Keratinocyte (primary cell): ENCODE data around the gene RFC5.

Source experiments
- CTCF ChIP-seq, 3 experiments: IDR thresholded peaks in 1 of 3; conservative IDR thresholded peaks in 1 of 3; optimal IDR thresholded peaks in 1 of 3; 2 replicates in 2 of 3; 3 replicates in 1 of 3; pipeline versions ENCODE3 to v1.5.1; 2011; ENCODE audit warnings: low read length in 3 of 3, mild to moderate bottlenecking in 3 of 3, moderate library complexity in 2 of 3, control low read depth in 1 of 3, inconsistent platforms in 1 of 3; ENCODE audit not compliant: insufficient read depth in 2 of 3; ENCODE audit errors: extremely low read depth in 1 of 3
- EZH2 ChIP-seq: IDR thresholded peaks from one replicate; pipeline ENCODE4 v1.6.1; 2012; ENCODE audit warnings: inconsistent platforms, mild to moderate bottlenecking, low read length, moderate library complexity

GRCh38 chr12:117967043-117967442, 49.5 kb upstream of the RFC5 start:
- TF ChIP-seq CTCF (optimal IDR thresholded peaks at IDR 0.05 in 1 of 3, IDR thresholded peaks at IDR 0.05 in 1 of 3, conservative IDR thresholded peaks at IDR 0.05 in 1 of 3; ENCODE audit: extremely low read depth in 1 of 3, insufficient read depth in 2 of 3, low read length in 3 of 3) = no peak
- no peak for TF ChIP-seq EZH2
